NCI-H510A treated with DMSO at 0.1 percent for 48 hours (cell line): Measurements from ENCODE around the gene LEPR.
"Not testable (repeated sequence)": the region's sequence is repeated elsewhere in the genome, so short reads cannot be mapped to it uniquely, and the experiment has no call there.

ENCODE experiments used
- DNase-seq: peaks from one replicate; lab custom pipeline; 2025; lab: John Stamatoyannopoulos, UW

LEPR gene, protein sequence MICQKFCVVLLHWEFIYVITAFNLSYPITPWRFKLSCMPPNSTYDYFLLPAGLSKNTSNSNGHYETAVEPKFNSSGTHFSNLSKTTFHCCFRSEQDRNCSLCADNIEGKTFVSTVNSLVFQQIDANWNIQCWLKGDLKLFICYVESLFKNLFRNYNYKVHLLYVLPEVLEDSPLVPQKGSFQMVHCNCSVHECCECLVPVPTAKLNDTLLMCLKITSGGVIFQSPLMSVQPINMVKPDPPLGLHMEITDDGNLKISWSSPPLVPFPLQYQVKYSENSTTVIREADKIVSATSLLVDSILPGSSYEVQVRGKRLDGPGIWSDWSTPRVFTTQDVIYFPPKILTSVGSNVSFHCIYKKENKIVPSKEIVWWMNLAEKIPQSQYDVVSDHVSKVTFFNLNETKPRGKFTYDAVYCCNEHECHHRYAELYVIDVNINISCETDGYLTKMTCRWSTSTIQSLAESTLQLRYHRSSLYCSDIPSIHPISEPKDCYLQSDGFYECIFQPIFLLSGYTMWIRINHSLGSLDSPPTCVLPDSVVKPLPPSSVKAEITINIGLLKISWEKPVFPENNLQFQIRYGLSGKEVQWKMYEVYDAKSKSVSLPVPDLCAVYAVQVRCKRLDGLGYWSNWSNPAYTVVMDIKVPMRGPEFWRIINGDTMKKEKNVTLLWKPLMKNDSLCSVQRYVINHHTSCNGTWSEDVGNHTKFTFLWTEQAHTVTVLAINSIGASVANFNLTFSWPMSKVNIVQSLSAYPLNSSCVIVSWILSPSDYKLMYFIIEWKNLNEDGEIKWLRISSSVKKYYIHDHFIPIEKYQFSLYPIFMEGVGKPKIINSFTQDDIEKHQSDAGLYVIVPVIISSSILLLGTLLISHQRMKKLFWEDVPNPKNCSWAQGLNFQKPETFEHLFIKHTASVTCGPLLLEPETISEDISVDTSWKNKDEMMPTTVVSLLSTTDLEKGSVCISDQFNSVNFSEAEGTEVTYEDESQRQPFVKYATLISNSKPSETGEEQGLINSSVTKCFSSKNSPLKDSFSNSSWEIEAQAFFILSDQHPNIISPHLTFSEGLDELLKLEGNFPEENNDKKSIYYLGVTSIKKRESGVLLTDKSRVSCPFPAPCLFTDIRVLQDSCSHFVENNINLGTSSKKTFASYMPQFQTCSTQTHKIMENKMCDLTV

DNA sequence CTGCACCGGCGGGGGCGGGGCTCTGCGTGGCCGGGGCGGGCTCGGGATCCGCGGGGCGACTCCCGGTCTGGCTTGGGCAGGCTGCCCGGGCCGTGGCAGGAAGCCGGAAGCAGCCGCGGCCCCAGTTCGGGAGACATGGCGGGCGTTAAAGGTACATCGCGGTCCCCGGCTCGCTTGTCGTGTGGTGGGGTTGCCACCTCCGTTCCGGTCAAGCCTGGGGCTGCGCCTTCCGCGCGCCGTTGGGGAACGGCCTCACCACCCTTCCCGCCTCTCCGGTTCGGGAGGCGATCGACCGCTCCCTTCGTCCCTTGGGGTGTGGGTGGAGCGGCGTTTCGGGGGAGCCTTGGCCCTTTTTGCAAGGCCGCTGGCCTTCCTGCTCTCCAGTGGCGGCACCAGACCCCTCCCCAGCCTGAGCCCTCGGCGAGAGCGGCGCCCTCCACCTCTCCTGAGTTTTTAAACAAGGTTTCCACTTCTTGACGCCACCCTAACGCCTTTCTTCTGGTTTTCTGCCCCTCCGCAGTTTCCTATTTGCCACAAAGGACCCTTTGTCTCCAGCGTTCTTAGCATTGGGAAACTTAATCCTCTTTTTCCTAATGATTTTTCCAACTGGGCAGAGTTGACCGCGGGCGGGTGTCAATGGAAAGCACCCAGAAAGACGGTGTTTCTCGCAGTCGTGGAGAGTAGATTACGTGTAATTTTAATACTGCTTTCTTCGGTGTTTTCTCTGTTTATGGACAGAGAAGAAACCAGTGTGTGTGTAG, at the start of gene LEPR, which contains the start of gene LEPROT:
Gene LEPR, plus strand, starts transcription at position 79 of the 761 bp plus-strand sequence. CDS start 144,898 bp downstream, outside the sequence.
Gene LEPROT, plus strand, starts transcription at position 79 of the 761 bp plus-strand sequence. Its CDS starts 57 bp downstream, at position 136.
- peak; percentile 64 for DNase-seq

DNA sequence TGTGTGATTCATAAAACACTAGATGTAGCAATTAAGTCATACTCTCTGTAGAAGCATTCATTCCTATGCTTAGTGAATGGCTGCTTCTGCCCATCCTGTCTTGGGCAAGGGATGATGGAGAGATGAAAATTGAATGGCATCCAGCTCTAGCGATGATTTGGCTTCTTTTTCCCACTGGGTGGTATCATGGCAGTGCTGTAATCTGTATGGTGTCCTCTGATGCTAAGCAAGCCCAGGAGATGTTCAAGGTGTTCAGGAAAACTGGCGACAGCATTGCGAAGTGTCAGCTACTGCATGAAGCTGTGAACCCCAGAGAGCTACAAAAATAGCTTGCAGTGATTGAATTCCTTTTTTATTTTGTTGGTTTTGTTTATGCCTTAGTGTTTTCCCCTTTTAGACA, 48.9 kb upstream of the LEPR start:
- no peak for DNase-seq

DNA sequence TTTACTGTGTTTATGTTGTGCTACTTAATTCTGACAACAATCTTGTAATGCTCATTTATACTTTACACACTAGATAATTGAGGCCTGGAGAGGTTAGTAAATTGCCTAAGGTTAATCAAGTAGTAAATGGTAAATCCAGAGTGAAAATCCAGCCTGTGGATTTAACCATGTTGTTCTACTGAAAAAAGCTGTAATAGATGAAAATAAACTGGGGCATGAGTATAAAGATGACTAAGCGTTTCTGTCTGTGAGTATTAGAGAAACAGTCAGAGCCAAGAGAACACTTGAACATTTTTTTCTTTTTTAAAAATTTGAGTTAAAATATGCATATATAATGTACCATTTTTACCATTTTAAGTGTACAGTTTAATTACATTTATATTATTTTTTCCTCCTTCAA, 47.9 kb upstream of the LEPR start:
- DNase-seq: no peak

DNA sequence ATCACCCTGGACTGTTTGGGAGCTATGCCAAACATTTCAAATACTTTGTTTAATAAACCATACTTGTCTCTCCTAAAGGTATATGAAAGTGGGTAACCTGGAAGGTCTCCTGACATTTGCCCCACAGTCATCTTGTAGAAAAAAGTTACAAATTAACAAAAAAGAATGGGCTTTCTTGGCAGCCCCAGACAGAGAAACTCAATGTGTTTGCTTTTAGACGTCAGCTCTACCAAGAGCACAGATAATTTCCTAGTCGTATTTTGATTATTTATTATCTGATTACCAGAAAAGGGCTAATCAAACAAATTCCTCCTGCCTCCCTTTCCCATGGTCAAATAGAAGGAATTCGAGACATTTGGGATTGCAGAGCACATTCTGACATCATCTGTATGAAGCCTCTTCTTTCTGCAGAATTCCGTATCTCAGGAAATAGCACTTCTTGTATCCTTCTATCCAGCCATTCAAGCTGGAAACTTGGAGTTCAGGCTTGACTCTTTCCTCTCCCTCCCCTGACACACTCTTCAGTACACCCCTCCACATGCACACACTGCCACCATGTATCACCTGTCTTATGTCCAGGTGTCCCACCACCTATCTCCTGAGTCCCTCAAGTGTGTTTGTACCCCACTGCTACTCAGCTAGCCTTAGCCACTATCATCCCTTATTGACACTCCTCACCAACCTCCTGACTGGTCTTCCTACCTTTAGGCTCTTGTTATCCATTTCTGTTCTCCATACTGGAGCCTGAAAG, 42.8 kb upstream of the LEPR start:
- no peak for DNase-seq

DNA sequence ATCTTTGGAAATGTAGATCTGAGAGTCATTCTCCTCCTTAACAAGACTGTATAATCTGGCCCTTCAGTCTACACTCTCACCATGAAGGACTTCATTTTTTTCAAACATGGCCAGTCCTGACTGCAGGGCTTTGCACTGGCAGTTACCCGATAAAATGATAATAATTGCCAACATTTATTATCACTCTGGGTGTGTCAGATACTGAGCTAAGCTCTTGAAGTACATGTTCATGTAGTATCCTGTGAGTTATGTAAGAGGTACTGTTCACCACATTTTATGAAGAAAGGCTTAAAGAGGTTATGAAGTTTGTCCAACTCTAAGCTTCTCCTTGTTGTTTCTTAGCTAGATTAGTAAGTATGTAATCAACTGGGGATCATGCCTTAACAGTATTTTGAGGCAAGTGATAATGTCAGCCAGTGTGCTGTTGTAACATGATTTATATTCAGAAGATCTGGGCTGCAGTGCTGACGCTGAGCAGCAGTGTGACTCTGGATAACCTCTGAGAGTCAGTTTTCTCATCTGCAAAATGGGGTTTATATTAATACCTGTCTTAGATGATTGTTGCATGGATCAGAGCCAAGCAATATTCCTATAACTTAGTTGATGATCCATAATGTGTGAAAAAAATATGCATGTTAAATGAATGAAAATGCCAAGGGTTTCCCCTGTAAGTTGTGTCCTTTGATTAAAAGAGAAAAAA, 42.1 kb upstream of the LEPR start:
- DNase-seq: no peak

DNA sequence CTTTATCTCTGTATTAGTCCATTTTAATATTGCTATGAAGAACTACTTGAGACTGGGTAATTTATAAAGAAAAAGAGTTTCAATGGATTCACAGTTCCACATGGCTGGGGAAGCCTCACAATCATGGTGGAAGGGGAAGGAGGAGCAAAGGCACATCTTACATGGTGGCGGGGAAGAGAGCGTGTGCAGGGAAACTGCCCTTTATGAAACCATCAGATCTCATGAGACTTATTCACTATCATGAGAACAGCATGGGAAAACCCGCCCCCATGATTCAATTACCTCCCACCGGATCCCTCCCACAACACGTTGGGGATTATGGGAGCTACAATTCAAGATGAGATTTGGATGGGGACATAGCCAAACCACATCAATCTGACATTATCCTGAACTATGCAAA, 36.0 kb upstream of the LEPR start:
- not testable (repeated sequence) for DNase-seq

DNA sequence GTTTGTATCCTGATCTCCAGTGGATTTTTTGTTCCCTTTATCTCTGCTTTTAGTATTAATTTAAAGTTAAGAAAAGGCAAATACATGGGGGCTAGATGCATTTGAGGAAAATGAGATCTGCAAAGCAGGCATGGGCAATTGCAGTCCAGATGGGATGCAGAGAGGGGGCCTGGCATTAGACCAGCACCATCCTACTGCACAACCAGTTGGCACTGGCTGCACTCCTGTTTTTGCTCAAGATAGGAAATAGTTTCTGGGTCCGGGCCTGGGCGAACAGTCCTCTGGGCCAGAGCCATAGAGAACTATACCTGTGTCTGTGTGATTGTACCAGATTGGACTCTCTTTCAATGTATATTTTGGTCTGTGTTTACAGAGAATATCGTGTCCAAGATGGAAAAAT, 34.0 kb upstream of the LEPR start:
- DNase-seq: no peak

DNA sequence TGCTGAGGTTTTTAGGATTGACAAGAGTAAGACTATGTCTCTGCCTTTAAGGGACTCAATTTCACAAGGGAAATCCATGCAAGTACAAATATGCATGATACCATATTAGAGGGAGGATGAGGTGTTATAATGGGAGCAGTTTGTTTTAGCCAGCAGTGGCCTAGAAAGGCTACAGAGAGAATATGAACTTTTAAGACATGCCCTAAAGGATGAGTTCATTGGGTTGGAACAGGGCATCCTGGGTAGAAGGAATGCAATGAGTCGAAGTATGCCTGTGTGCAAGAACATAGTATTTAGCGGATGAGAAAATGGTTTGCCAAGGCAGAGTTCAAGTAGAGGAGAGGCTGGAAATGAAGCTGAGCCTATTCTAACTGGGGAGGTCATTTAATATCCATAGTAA, 32.6 kb upstream of the LEPR start:
- no peak for DNase-seq

DNA sequence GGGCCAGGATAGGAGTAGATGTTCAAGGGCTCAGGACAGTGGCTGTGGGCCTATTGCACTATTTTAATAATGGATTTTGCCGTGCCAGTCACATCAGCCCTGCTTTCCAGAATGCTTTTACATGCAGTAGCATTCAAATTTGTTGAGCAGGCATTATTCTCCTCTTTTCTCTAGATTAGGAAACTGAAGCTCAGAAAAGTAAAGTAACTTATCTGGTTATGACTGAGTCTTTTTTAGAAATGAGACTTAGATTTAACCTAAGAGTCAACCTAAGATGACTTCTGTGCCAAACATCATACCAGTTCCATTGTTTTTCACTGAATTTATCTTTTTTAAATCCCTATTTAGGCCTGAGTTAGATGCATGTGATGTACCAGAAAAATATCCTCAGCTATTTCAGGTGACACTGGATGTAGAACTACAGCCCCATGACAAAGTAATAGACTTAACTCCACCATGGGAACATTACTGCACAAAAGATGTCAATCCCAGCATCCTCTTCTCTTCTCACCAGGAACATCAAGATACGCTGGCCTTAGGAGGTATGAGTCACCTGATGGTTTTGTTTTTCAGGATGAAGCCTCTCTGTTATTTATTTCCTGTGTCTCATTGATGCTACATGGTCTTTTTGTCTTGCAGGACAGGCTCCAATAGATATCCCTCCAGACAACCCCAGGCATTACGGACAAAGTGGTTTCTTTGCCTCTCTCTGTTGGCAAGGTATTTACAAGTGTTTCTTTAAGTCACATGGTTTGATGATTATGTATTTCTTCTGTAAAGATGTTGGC, 31.4 kb upstream of the LEPR start:
- no peak for DNase-seq

DNA sequence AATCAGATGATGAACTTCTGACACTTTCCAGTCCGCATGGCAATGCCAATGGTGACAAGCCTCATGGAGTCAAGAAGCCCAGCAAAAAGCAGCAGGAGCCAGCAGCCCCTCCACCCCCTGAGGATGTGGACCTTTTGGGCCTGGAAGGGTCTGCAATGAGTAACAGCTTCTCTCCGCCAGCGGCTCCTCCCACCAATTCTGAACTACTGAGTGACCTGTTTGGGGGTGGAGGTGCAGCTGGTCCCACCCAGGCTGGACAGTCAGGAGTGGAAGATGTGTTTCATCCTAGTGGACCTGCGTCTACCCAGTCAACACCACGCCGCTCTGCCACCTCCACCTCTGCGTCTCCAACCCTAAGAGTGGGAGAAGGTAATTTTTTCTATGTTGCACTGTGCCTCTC, 28.0 kb upstream of the LEPR start:
- no peak for DNase-seq

DNA sequence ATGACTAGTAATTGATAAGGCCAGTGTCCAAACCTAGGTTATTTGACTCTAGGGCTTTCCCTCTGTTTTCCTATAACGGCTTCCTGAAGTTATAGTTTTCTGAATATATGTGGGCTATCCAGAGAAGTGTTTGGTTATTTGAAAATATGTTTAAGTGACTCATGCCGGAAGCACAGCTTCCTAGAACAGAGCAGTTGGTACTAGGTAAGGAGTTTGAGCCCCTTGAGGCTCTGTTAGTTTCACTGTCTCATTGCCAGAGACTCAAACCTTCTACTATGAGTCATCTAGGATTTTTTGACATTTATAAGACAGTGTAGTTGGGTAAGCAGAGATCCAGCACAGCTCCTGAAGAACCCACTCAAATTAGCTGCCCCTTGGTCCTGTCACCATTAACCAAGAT, 27.1 kb upstream of the LEPR start:
- DNase-seq: no peak

DNA sequence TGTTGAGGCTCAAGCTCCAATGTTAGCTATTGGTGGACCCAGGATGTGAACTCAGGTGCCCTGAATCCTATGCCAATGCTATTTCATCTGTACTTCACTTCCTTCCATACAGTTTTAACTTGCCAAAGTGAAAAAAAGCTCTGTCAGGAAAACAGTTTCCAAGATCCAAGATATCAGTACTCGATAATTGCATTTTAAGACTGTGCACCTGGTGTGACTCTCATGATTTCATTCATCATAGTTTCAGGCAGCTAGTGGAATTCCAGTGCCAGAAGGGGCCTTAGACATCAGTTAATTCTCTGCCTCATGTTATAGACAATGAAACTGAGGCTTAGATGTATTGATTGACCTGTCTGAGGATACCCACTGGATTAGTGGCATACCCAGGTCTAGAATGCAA, 26.5 kb upstream of the LEPR start:
- DNase-seq: no peak

DNA sequence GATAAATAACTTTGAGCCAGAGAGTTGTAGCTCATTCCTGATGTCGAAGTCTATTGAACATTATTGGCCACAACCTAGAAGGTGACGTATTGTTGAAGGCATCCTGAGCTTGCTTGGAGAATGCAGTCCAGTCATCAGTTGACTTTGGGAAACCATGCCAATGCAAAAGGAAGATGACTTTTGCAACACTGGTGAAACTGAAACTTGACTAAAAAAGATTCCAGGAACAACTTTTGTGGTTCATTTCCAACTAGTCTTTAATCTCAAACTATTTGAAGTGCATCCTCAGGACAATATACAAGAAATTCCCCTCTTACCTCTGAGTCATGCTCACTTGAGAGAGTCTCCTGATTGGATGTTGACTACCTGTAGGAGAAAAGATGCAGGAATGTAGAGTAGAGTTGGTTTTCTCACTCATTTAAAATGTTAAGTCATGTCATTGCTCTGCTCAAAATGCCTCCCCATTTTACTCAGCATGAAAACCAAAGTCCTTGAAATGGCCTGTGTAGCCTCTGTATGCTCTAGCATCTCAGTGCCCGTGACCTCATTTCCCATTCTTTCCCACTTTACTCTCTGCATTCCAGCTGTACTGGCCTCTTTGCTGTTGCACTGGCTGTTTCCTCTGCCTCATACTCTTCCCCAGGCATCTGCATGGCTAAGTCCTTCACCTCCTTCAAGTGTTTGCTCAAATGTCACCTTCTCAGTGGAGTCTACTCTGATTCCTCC, 24.4 kb upstream of the LEPR start:
- DNase-seq: peak; percentile 71

DNA sequence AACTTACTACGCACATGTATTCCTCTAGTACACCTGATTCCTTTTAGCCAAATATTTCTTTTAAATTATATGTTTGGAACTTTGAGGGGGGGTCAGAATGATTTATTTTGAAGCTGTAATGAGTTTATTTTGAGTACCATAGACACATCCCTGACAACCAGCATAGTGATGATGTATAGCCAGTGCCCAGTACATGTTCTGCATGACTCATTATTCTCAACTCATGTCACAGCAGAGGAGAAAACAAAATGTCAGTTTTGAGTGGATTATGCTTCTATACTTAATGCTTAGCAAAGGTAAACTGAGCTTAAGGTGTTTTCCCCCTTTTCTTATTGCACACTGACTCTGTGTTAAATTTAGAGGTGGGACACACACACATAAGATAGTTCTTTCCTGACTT, 22.4 kb upstream of the LEPR start:
- DNase-seq: no peak

DNA sequence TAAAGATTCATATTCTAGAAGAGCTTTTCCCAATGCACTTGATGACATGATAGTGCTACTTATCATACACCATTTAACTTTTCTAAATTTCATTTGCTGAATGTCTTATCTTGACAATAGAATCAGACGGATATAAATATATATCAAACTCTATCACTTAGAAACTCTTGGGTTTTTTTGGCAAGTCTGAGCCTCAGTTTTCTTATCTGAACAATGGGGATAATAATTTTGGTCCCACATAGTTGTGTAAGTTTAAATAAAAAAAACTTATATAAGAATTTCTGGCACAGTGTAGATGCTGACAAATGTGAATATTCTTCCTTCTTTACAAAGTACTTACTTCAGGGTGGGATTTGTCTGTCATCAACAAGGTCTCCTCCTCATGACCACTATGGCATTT, 21.5 kb upstream of the LEPR start:
- no peak for DNase-seq

DNA sequence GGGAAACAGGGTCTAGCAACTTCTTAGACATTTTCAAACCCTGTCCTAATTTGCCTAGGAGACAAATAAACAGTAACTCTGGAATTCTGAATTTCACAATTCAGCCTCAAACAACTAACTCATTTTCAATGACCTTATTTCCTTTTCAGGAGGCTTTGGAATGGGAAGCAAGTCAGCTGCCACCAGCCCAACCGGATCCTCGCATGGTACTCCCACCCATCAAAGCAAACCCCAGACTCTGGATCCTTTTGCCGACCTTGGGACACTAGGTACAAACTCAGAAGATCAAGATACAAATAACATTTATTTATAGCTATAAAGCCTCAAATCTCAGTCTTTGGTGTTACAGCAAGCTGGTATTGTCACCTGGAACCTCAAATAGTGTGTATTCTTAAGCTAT, 18.9 kb upstream of the LEPR start:
- DNase-seq: no peak

DNA sequence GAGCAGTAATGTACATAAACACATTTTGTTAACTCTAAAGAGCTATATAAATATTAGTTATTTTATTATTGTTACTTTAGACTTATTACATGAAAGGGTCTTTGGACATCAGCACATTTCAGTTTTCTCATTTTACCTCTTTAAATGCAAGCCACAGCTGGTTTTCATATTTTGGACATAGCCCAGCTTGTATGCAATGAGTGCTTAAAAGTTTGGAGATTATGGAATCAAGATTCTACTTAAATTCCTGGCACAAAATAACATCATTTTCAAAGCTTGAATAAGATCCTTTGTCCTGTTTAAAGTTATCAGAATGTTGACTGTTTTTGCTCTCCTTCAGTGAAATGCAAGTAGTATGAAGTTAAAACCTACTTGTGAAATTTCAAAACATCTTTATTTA, 15.5 kb upstream of the LEPR start:
- DNase-seq: no peak

DNA sequence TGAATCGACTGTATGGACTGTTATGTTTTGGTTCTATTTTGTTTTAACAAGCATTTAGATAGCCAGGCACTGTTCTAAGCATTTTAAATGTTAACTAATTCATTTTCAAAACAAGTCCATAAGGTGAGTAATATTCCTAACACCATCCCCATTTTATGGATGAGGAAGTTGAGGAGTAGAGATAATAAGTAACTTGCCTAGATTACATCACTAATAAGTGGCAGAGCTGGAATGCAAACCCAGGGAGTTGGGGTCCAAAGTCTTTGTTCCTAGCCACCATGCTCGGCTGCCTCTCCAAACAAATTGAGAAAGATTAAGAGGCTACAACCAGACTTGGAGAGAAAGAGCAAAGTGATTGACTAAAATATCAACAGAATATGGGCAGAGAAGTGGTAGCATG, 12.6 kb upstream of the LEPR start:
- no peak for DNase-seq

DNA sequence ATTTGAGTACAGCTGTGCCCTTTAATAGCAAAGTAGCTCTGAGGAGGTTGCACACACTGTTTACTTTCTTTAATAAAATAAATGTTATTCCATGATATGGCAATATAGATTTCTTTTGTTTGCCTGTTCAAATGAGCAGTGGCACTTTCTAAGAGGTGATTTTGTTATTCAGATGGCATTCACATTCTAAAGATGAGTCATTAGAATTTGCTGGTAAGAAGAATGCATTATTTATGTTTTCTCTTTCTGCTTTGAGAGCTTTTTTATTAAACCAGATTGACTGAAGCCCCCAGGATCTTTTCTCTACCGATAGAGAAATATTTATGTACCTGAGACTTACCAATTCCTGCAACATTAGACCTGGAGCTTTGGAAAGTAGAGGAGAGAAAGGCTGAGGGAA, 11.2 kb upstream of the LEPR start:
- DNase-seq: no peak
